Gastroesophageal sphincter (tissue), 4 donors: ENCODE results near the gene ABHD5. TPM values are rescaled to one million over a fixed set of nuclear protein-coding genes. Genes with fewer than 3 reads are reported as not detected.
"Not testable (repeated sequence)": the region's sequence is repeated elsewhere in the genome, so short reads cannot be mapped to it uniquely, and the experiment has no call there.

ENCODE experiments used
- ATAC-seq: fragments of 150-250 bp; one replicate; pipeline ENCODE4 v1.9.1; 2016; ENCODE audit warnings: mild to moderate bottlenecking, moderate library complexity
- H3K27ac ChIP-seq, 4 donors: fragments of 200-600 bp; sonication (generic) in 3 of 4; 1 replicate in 3 of 4; 2 replicates in 1 of 4; pipeline ENCODE4 v1.5.1; 2016 to 2019
- H3K27me3 ChIP-seq: fragments of 200-600 bp; sonication (generic); one replicate; pipeline ENCODE4 v1.5.1; 2019
- H3K36me3 ChIP-seq, 2 donors: fragments of 200-600 bp; sonication (generic); one replicate each; pipeline ENCODE4 v1.5.1; 2019; ENCODE audit warnings: control low read depth in 1 of 2
- H3K4me1 ChIP-seq, 3 donors: fragments of 200-600 bp; sonication (generic); 1 replicate in 2 of 3; 2 replicates in 1 of 3; pipeline ENCODE4 v1.5.1; 2016 to 2019; ENCODE audit warnings: control low read depth in 2 of 3
- H3K4me3 ChIP-seq, 2 donors: fragments of 200-600 bp; sonication (generic); one replicate each; pipeline ENCODE4 v1.5.1; 2019; ENCODE audit warnings: mild to moderate bottlenecking in 1 of 2, moderate library complexity in 1 of 2
- H3K9me3 ChIP-seq, 3 donors: fragments of 200-600 bp; sonication (generic); one replicate each; pipeline ENCODE4 v1.5.1; 2017 to 2019; ENCODE audit warnings: control low read depth in 2 of 3
- EP300 ChIP-seq: sonication (generic); formaldehyde crosslinking; IDR thresholded peaks from one replicate; pipeline ENCODE4 v1.6.1; 2017; ENCODE audit warnings: antibody characterized with exemption, mild to moderate bottlenecking
- POLR2A ChIP-seq, 2 donors: fragments of 450-650 bp; IDR thresholded peaks; one replicate each; pipeline ENCODE4 v1.6.1; 2017; ENCODE audit warnings: antibody characterized with exemption in 2 of 2, mild to moderate bottlenecking in 2 of 2, moderate library complexity in 1 of 2
- POLR2AphosphoS5 ChIP-seq: sonication (generic); formaldehyde crosslinking; IDR thresholded peaks from one replicate; pipeline ENCODE4 v1.6.1; 2017; ENCODE audit warnings: antibody characterized with exemption
- WGBS, 2 donors: methylation state at CpG; one replicate each; pipeline ENCODE4 v1.1.5; 2018; ENCODE audit warnings: low coverage in 1 of 2; 5-methylcytosine and 5-hydroxymethylcytosine counted together
- total RNA-seq, 4 donors: library from RNA; depleted of rRNA; stranded (reverse); fragments of >200 nt; gene quantifications; one replicate each; pipeline ENCODE4 v1.1.0, GENCODE V29; 2016
- TF ChIP-seq, protein P1 (sequence below), 4 experiments: fragments of 200-600 bp in 2 of 4; fragments of 450-650 bp in 2 of 4; sonication (generic) in 1 of 4; IDR thresholded peaks; one replicate each; pipeline ENCODE4 v1.5.1; 2017 to 2019; ENCODE audit warnings: antibody characterized with exemption in 4 of 4, mild to moderate bottlenecking in 2 of 4, moderate library complexity in 2 of 4

ABHD5 gene
- total RNA-seq, 4 donors from 2014 or later, result 26.1 to 53.2 (median 34.8) TPM

DNA sequence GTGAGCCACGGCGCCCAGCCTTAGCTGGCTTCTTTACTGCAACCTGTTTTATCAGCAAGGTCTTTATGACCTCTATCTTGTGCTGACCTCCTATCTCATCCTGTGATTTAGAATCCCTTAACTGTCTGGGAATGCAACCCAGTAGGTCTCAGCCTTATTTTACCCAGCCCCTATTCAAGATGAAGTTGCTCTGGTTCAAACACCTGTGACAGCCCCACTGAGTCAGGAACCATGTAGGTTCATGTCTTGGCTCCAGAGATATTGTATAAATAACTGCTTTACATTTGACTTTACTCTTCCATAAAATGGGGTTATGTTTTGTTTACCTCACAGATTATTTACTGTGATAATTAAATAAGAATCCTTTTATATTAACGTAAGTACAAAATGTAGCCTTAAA, 41.8 kb upstream of the ABHD5 start:
- TF ChIP-seq, protein P1, sequence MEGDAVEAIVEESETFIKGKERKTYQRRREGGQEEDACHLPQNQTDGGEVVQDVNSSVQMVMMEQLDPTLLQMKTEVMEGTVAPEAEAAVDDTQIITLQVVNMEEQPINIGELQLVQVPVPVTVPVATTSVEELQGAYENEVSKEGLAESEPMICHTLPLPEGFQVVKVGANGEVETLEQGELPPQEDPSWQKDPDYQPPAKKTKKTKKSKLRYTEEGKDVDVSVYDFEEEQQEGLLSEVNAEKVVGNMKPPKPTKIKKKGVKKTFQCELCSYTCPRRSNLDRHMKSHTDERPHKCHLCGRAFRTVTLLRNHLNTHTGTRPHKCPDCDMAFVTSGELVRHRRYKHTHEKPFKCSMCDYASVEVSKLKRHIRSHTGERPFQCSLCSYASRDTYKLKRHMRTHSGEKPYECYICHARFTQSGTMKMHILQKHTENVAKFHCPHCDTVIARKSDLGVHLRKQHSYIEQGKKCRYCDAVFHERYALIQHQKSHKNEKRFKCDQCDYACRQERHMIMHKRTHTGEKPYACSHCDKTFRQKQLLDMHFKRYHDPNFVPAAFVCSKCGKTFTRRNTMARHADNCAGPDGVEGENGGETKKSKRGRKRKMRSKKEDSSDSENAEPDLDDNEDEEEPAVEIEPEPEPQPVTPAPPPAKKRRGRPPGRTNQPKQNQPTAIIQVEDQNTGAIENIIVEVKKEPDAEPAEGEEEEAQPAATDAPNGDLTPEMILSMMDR (IDR thresholded peaks at IDR 0.05), result no peak
- TF ChIP-seq POLR2A (IDR thresholded peaks at IDR 0.05) (no peak), POLR2AphosphoS5 (no peak), EP300 (no peak)
- no peak for ATAC-seq
- Histone ChIP-seq H3K9me3 (no peaks in the 10 kb centered on the region), H3K4me3 (no peak overlapping the region), H3K36me3 (no peaks in the 10 kb centered on the region), H3K27ac (no peak overlapping the region), H3K4me1 (no peaks in the 10 kb centered on the region), H3K27me3 (no peaks in the 10 kb centered on the region)
- WGBS, 2 donors, result 89 to 100% methylated on average over 3 of the region's 3 CpGs

- TF ChIP-seq EP300 (no peak), POLR2A (IDR thresholded peaks at IDR 0.05) (no peak), POLR2AphosphoS5 (no peak)
- TF ChIP-seq, protein P1 (IDR thresholded peaks at IDR 0.05), result no peak
- no peak for ATAC-seq
- no peak overlapping the region for H3K4me3 ChIP-seq
- no peaks in the 10 kb centered on the region for H3K9me3 ChIP-seq
- H3K4me1 ChIP-seq, result no peaks in the 10 kb centered on the region
- 42 to 60% methylated on average over 1 to 6 of the region's 6 CpGs for WGBS, 2 donors
- no peaks in the 10 kb centered on the region for H3K27me3 ChIP-seq
- H3K36me3 ChIP-seq, result no peaks in the 10 kb centered on the region
- no peak overlapping the region for H3K27ac ChIP-seq
Observed at GRCh38 chr3:43649365-43649968, 41.3 kb upstream of the ABHD5 start.

GRCh38 chr3:43650345-43650744, 40.4 kb upstream of the ABHD5 start:
- H3K27ac ChIP-seq, result no peak overlapping the region
- no peak for ATAC-seq
- H3K4me1 ChIP-seq, result no peaks in the 10 kb centered on the region
- no peaks in the 10 kb centered on the region for H3K27me3 ChIP-seq
- no peak for TF ChIP-seq POLR2AphosphoS5
- no peak for TF ChIP-seq POLR2A (IDR thresholded peaks at IDR 0.05)
- no peak for TF ChIP-seq EP300
- TF ChIP-seq, protein P1 (IDR thresholded peaks at IDR 0.05), result no peak
- WGBS, 2 donors, result 35 to 89% methylated on average over 1 of the region's 1 CpG
- H3K36me3 ChIP-seq, result no peaks in the 10 kb centered on the region
- H3K4me3 ChIP-seq, result no peak overlapping the region
- no peaks in the 10 kb centered on the region for H3K9me3 ChIP-seq

- not testable (repeated sequence) for H3K36me3 ChIP-seq, ATAC-seq, H3K27ac ChIP-seq, H3K4me3 ChIP-seq, H3K27me3 ChIP-seq, H3K9me3 ChIP-seq, H3K4me1 ChIP-seq
- no CpG with 5 or more reads among the region's 22 CpGs for WGBS, 2 donors
Observed at GRCh38 chr3:43656390-43656789, 34.3 kb upstream of the ABHD5 start.

DNA sequence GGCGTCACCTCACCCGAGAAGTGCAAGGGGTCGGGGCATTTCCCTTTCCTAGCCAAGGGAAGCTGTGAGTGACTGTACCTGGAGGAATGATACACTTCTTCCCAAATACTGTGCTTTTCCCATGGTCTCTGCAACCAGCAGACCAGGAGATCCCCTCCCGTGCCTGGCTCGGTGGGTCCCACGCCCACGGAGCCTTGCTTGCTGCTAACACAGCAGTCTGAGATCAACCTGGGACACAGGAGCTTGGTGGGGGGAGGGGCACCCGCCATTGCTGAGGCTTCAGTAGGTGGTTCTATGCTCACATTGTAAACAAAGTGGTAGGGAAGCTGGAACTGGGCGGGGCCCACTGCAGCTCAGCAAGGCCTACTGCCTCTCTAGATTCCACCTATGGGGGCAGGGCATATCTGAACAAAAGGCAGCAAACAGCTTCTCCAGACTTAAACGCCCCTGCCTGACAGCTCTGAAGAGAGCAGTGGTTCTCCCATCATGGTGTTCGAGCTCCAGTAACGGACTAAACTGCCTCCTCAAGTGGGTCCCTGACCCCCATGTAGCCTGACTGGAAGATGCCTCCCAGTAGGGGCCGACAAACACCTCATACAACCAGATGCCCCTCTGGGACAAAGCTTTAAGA, 31.4 kb upstream of the ABHD5 start:
- no peak overlapping the region for H3K4me3 ChIP-seq

GRCh38 chr3:43661376-43661775, 29.4 kb upstream of the ABHD5 start:
- WGBS, 2 donors, result 94 to 100% methylated on average over 1 of the region's 1 CpG
- H3K4me1 ChIP-seq, H3K27ac ChIP-seq, ATAC-seq, H3K36me3 ChIP-seq, H3K9me3 ChIP-seq, H3K4me3 ChIP-seq, H3K27me3 ChIP-seq: not testable (repeated sequence)

More for the DNA sequence above, 31.4 kb upstream of the ABHD5 start:
- 81% methylated on average over 3 of the region's 13 CpGs; no CpG with 5 or more reads in 1 of the 2 donors for WGBS, 2 donors
- H3K9me3 ChIP-seq, result peaks cover 0 to 7% (median 0%) of the 10 kb centered on the region in 3 donors
- no peak overlapping the region for H3K27ac ChIP-seq
- ATAC-seq, result no peak
- H3K36me3 ChIP-seq, result no peaks in the 10 kb centered on the region
- H3K27me3 ChIP-seq, result no peaks in the 10 kb centered on the region
- no peaks in the 10 kb centered on the region for H3K4me1 ChIP-seq
- TF ChIP-seq EP300 (no peak), POLR2AphosphoS5 (no peak)
- TF ChIP-seq, protein P1 (IDR thresholded peaks at IDR 0.05), result no peak

DNA sequence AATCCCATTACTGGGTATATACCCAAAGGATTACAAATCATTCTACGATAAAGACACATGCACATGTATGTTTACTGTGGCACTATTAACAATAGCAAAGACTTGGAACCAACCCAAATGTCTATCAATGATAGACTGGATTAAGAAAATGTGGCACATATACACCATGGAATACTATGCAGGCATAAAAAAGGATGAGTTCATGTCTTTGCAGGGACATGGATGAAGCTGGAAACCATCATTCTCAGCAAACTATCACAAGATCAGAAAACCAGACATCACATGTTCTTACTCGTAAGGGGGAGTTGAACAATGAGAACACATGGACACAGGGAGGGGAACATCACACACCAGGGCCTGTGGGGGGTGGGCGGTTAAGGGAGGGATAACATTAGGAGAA, 25.7 kb upstream of the ABHD5 start:
- H3K27me3 ChIP-seq, H3K4me3 ChIP-seq, H3K27ac ChIP-seq, H3K9me3 ChIP-seq, H3K36me3 ChIP-seq, H3K4me1 ChIP-seq, ATAC-seq: not testable (repeated sequence)
- WGBS, 2 donors, result 79 to 93% methylated on average over 2 to 3 of the region's 3 CpGs
